Neural cell (in vitro differentiated cells): ENCODE data around the gene NOP16. TPM values are rescaled to one million over a fixed set of nuclear protein-coding genes. Genes with fewer than 3 reads are reported as not detected.
A peak's percentile ranks its signal among the peaks of the same experiment; 100 is the strongest.

Experiments
- H2AFZ ChIP-seq: fragments of 200-600, 300-800 bp; sonication (generic), shearing (Covaris generic); 2 replicates; pipeline ENCODE4 v1.6.0; 2014; ENCODE audit warnings: low read depth, mild to moderate bottlenecking, antibody characterized with exemption, low read length, moderate library complexity
- H3F3A ChIP-seq: fragments of 200-600 bp; shearing (Covaris generic); 2 replicates; pipeline ENCODE4 v1.6.1; 2016; ENCODE audit warnings: mild to moderate bottlenecking, moderate library complexity, mixed read lengths, antibody characterized with exemption, low read length; ENCODE audit not compliant: insufficient read depth, poor library complexity, severe bottlenecking
- H3K27ac ChIP-seq: fragments of 200-600, 300-800 bp; sonication (generic), shearing (Covaris generic); 2 replicates; pipeline ENCODE4 v1.5.1; 2014; ENCODE audit warnings: mild to moderate bottlenecking, low read length, moderate library complexity
- H3K27me3 ChIP-seq: fragments of 300-800, 200-600 bp; sonication (generic), shearing (Covaris generic); 2 replicates; pipeline ENCODE4 v1.6.0; 2014; ENCODE audit warnings: mild to moderate bottlenecking, low read depth, low read length, moderate library complexity; ENCODE audit not compliant: insufficient read depth
- H3K36me3 ChIP-seq: fragments of 300-800, 200-600 bp; sonication (generic), shearing (Covaris generic); 2 replicates; pipeline ENCODE4 v1.5.1; 2014; ENCODE audit warnings: mild to moderate bottlenecking, antibody characterized with exemption, low read length, moderate library complexity; ENCODE audit not compliant: insufficient read depth
- H3K4me2 ChIP-seq: fragments of 300-800, 200-600 bp; sonication (generic), shearing (Covaris generic); 2 replicates; pipeline ENCODE4 v1.6.0; 2014; ENCODE audit warnings: mild to moderate bottlenecking, low read length
- H3K4me3 ChIP-seq: fragments of 300-800, 200-600 bp; sonication (generic), shearing (Covaris generic); 2 replicates; pipeline ENCODE4 v1.5.1; 2014; ENCODE audit warnings: mild to moderate bottlenecking, low read length, moderate library complexity
- H3K79me2 ChIP-seq: fragments of 200-600 bp; shearing (Covaris generic); replicated peaks from 2 replicates; pipeline ENCODE4 v1.6.0; 2014; ENCODE audit warnings: mild to moderate bottlenecking, low read length, moderate library complexity; ENCODE audit not compliant: insufficient read depth
- H3K9ac ChIP-seq: fragments of 300-800, 200-600 bp; sonication (generic), shearing (Covaris generic); 2 replicates; pipeline ENCODE4 v1.6.1; 2016; ENCODE audit warnings: mild to moderate bottlenecking, low read length, mixed read lengths
- H3K9me2 ChIP-seq: fragments of 200-600 bp; shearing (Covaris generic); 2 replicates; pipeline ENCODE4 v1.6.1; 2016; ENCODE audit warnings: mild to moderate bottlenecking, low read length, mixed read lengths; ENCODE audit not compliant: insufficient read depth
- H3K9me3 ChIP-seq: fragments of 200-600, 300-800 bp; sonication (generic), shearing (Covaris generic); 2 replicates; pipeline ENCODE4 v1.6.1; 2016; ENCODE audit warnings: mild to moderate bottlenecking, mixed run types, low read length, moderate library complexity, mixed read lengths
- H4K20me1 ChIP-seq: fragments of 200-600 bp; shearing (Covaris generic); 2 replicates; pipeline ENCODE4 v1.6.1; 2016; ENCODE audit warnings: mild to moderate bottlenecking, mixed run types; ENCODE audit not compliant: insufficient read depth
- EP300 ChIP-seq: fragments of 450-650 bp; conservative IDR thresholded peaks from 2 replicates; pipeline ENCODE4 v1.6.1; 2014; ENCODE audit warnings: antibody characterized with exemption, mild to moderate bottlenecking, moderate library complexity; ENCODE audit not compliant: poor library complexity, severe bottlenecking
- EZH2 ChIP-seq: fragments of 200-600, 300-800 bp; shearing (Covaris generic), sonication (generic); IDR thresholded peaks from 2 replicates; pipeline ENCODE4 v1.6.1; 2014; ENCODE audit warnings: antibody characterized with exemption, low read length, borderline replicate concordance, mild to moderate bottlenecking; ENCODE audit not compliant: insufficient read depth, poor library complexity, severe bottlenecking
- MXI1 ChIP-seq: fragments of 450-650 bp; conservative IDR thresholded peaks from 2 replicates; pipeline ENCODE4 v1.6.1; 2014; ENCODE audit warnings: antibody characterized with exemption, mild to moderate bottlenecking; ENCODE audit not compliant: poor library complexity, severe bottlenecking
- POLR2AphosphoS5 ChIP-seq: IDR thresholded peaks from 2 replicates; pipeline ENCODE4 v1.6.1; 2012
- RAD21 ChIP-seq: fragments of 450-650 bp; conservative IDR thresholded peaks from 2 replicates; pipeline ENCODE4 v1.6.1; 2014; ENCODE audit warnings: antibody characterized with exemption, mild to moderate bottlenecking, moderate library complexity
- SMC3 ChIP-seq: fragments of 450-650 bp; conservative IDR thresholded peaks from 2 replicates; pipeline ENCODE4 v1.6.1; 2014; ENCODE audit warnings: antibody characterized with exemption, mild to moderate bottlenecking, moderate library complexity; ENCODE audit not compliant: poor library complexity
- TAF1 ChIP-seq: IDR thresholded peaks from 2 replicates; pipeline ENCODE4 v1.6.1; 2012; ENCODE audit warnings: low read depth
- polyA plus RNA-seq: library from polyadenylated mRNA; depleted of rRNA; stranded (reverse); fragments of >200 nt; gene quantifications from 2 replicates; pipeline ENCODE4 v1.2.3, GENCODE V29; 2014
- TF ChIP-seq, protein P1 (sequence below): IDR thresholded peaks from 2 replicates; pipeline ENCODE4 v1.6.1; 2012; ENCODE audit warnings: borderline replicate concordance
- TF ChIP-seq, protein P2 (sequence below): fragments of 450-650 bp; IDR thresholded peaks from 2 replicates; pipeline ENCODE4 v1.5.1; 2014; ENCODE audit warnings: antibody characterized with exemption, mild to moderate bottlenecking, moderate library complexity; ENCODE audit not compliant: poor library complexity, severe bottlenecking

The NOP16 gene
- polyA plus RNA-seq, 1 donor from 2014 or later = 23.9 TPM

DNA sequence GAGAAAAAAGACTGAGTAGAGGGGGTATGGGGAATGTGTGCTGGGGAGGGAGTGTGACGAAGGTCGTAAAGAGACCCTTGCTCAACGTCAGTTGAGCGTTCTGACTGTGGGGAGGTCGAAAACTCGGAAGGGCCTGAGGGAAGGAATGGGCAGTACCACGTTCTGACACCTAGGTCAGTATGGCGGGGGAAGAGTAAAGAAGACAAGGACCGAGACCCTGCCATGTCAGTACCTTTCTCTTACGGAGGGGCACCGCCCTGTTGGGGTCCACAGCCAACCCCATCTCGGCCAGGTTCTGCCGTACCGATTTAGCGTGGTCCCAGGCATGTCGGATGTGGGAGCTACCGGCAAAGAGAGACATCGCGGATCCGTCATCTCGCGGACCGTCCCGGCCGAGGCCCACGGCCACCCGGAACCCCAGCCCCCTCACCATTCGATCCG lies 375 bp downstream of the NOP16 start:
- TF ChIP-seq, protein P1, sequence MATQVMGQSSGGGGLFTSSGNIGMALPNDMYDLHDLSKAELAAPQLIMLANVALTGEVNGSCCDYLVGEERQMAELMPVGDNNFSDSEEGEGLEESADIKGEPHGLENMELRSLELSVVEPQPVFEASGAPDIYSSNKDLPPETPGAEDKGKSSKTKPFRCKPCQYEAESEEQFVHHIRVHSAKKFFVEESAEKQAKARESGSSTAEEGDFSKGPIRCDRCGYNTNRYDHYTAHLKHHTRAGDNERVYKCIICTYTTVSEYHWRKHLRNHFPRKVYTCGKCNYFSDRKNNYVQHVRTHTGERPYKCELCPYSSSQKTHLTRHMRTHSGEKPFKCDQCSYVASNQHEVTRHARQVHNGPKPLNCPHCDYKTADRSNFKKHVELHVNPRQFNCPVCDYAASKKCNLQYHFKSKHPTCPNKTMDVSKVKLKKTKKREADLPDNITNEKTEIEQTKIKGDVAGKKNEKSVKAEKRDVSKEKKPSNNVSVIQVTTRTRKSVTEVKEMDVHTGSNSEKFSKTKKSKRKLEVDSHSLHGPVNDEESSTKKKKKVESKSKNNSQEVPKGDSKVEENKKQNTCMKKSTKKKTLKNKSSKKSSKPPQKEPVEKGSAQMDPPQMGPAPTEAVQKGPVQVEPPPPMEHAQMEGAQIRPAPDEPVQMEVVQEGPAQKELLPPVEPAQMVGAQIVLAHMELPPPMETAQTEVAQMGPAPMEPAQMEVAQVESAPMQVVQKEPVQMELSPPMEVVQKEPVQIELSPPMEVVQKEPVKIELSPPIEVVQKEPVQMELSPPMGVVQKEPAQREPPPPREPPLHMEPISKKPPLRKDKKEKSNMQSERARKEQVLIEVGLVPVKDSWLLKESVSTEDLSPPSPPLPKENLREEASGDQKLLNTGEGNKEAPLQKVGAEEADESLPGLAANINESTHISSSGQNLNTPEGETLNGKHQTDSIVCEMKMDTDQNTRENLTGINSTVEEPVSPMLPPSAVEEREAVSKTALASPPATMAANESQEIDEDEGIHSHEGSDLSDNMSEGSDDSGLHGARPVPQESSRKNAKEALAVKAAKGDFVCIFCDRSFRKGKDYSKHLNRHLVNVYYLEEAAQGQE = peak; percentile 23
- no peak for TF ChIP-seq RAD21
- peak; percentile 4 for TF ChIP-seq SMC3
- Histone ChIP-seq H3K4me2 (peak overlapping the region; percentile 57), H3K9me3 (no peaks in the 10 kb centered on the region), H2AFZ (no peak overlapping the region), H3K4me3 (peak overlapping the region; percentile 81), H3F3A (no peaks in the 10 kb centered on the region), H3K36me3 (no peaks in the 10 kb centered on the region), H3K27me3 (no peaks in the 10 kb centered on the region), H3K27ac (peak overlapping the region; percentile 90), H3K9me2 (no peaks in the 10 kb centered on the region), H4K20me1 (no peaks in the 10 kb centered on the region), H3K9ac (peak overlapping the region; percentile 85), H3K79me2 (peaks cover 10% of the 10 kb centered on the region)

- no peaks in the 10 kb centered on the region for H3K36me3 ChIP-seq
- peak overlapping the region; percentile 57 for H3K4me2 ChIP-seq
- peak overlapping the region; percentile 85 for H3K9ac ChIP-seq
- TF ChIP-seq EZH2 = no peak
- TF ChIP-seq MXI1 = no peak
- TF ChIP-seq EP300 = no peak
- TF ChIP-seq TAF1 = no peak
- TF ChIP-seq POLR2AphosphoS5 = no peak
- H3K27ac ChIP-seq = peak overlapping the region; percentile 90
- no peak overlapping the region for H2AFZ ChIP-seq
- peak overlapping the region; percentile 81 for H3K4me3 ChIP-seq
- H3K27me3 ChIP-seq = no peaks in the 10 kb centered on the region
- no peaks in the 10 kb centered on the region for H3K9me2 ChIP-seq
- peaks cover 10% of the 10 kb centered on the region for H3K79me2 ChIP-seq
- no peaks in the 10 kb centered on the region for H4K20me1 ChIP-seq
- H3F3A ChIP-seq = no peaks in the 10 kb centered on the region
- H3K9me3 ChIP-seq = no peaks in the 10 kb centered on the region
These were observed 943 bp downstream of the NOP16 start for GRCh38 chr5:176387384-176387925.

- Histone ChIP-seq H3K4me2 (no peak overlapping the region), H4K20me1 (no peaks in the 10 kb centered on the region), H3K9ac (no peak overlapping the region), H3K27me3 (no peaks in the 10 kb centered on the region), H3K27ac (no peak overlapping the region), H3K9me2 (no peaks in the 10 kb centered on the region), H3K36me3 (no peaks in the 10 kb centered on the region), H3K9me3 (no peaks in the 10 kb centered on the region), H2AFZ (no peak overlapping the region), H3F3A (no peaks in the 10 kb centered on the region), H3K4me3 (peak overlapping the region; percentile 81), H3K79me2 (peaks cover 10% of the 10 kb centered on the region)
- TF ChIP-seq RAD21 = no peak
- TF ChIP-seq, protein P1 = no peak
- no peak for TF ChIP-seq EP300
- TF ChIP-seq, protein P2, sequence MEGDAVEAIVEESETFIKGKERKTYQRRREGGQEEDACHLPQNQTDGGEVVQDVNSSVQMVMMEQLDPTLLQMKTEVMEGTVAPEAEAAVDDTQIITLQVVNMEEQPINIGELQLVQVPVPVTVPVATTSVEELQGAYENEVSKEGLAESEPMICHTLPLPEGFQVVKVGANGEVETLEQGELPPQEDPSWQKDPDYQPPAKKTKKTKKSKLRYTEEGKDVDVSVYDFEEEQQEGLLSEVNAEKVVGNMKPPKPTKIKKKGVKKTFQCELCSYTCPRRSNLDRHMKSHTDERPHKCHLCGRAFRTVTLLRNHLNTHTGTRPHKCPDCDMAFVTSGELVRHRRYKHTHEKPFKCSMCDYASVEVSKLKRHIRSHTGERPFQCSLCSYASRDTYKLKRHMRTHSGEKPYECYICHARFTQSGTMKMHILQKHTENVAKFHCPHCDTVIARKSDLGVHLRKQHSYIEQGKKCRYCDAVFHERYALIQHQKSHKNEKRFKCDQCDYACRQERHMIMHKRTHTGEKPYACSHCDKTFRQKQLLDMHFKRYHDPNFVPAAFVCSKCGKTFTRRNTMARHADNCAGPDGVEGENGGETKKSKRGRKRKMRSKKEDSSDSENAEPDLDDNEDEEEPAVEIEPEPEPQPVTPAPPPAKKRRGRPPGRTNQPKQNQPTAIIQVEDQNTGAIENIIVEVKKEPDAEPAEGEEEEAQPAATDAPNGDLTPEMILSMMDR = no peak
- no peak for TF ChIP-seq MXI1
- TF ChIP-seq POLR2AphosphoS5 = no peak
- no peak for TF ChIP-seq EZH2
- no peak for TF ChIP-seq TAF1
- no peak for TF ChIP-seq SMC3
These were observed 1.9 kb downstream of the NOP16 start for GRCh38 chr5:176386491-176386890.
